ENCODE measurements around the gene NGRN.

DNA sequence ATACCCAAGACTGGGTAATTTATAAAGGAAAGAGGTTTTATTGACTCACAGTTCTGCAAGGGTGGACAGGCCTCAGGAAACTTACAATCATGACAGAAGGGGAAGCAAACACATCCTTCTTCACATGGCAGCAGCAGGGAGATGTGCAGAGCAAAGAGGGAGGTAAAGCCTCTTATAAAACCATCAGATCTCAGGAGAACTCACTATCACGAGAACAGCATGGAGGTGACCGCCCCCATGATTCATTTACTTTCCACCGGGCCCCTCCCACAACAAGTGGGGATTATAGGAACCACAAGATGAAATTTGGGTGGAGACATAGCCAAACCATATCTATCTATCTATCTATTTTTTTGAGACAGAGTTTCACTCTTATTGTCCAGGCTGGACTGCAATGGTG is 26.1 kb upstream of the NGRN start:
- no peak for TF ChIP-seq POLR2A (IDR thresholded peaks at IDR 0.05)
- TF ChIP-seq, protein P1, sequence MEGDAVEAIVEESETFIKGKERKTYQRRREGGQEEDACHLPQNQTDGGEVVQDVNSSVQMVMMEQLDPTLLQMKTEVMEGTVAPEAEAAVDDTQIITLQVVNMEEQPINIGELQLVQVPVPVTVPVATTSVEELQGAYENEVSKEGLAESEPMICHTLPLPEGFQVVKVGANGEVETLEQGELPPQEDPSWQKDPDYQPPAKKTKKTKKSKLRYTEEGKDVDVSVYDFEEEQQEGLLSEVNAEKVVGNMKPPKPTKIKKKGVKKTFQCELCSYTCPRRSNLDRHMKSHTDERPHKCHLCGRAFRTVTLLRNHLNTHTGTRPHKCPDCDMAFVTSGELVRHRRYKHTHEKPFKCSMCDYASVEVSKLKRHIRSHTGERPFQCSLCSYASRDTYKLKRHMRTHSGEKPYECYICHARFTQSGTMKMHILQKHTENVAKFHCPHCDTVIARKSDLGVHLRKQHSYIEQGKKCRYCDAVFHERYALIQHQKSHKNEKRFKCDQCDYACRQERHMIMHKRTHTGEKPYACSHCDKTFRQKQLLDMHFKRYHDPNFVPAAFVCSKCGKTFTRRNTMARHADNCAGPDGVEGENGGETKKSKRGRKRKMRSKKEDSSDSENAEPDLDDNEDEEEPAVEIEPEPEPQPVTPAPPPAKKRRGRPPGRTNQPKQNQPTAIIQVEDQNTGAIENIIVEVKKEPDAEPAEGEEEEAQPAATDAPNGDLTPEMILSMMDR (IDR thresholded peaks at IDR 0.05) = no peak
